HCT116 (cell line): ENCODE results near the gene RAB34. TPM values are rescaled to one million over a fixed set of nuclear protein-coding genes. Genes with fewer than 3 reads are reported as not detected.

ENCODE experiments used
- ATAC-seq: fragments of 200-7000 bp; cut with Tn5 transposase; 2 replicates; pipeline ENCODE4 v1.9.1; 2020; ENCODE audit warnings: mild to moderate bottlenecking, moderate library complexity
- BruUV-seq: library from RNA; stranded (reverse); fragments of 400-500 nt; replicated peaks from 2 replicates; lab custom pipeline; 2021; lab: Mats Ljungman, UMichigan
- CTCF ChIA-PET: fragments of 300-600 bp; sonication (Branson Sonifier 250); formaldehyde crosslinking; loops from one replicate; lab custom pipeline; 2021; ENCODE audit warnings: antibody characterized with exemption; lab: Charles Lee
- POLR2A ChIA-PET: fragments of 300-600, 350-600 bp; sonication (Branson Sonifier 250); formaldehyde crosslinking; loops from one replicate; lab custom pipeline; 2021; ENCODE audit warnings: antibody characterized with exemption; lab: Charles Lee
- RAD21 ChIA-PET, 2 experiments: fragments of 300-600 bp; sonication (Branson Sonifier 250); formaldehyde crosslinking; loops; one replicate each; lab custom pipeline; 2023; ENCODE audit warnings: low total read pairs in 2 of 2; ENCODE audit not compliant: uncharacterized antibody in 2 of 2, unreplicated experiment in 2 of 2, low non-redundant PET in 1 of 2; lab: Charles Lee
- DNase-seq: peaks from one replicate; pipeline ENCODE4 v3.0.0-alpha.2; 2010; ENCODE audit warnings: low read depth, low spot score
- H2AFZ ChIP-seq: fragments of 200-600 bp; shearing (Covaris generic), sonication (generic); 2 replicates; pipeline ENCODE4 v1.6.1; 2017; ENCODE audit warnings: low read depth, mixed run types, mixed read lengths, antibody characterized with exemption, low read length; ENCODE audit not compliant: poor library complexity, severe bottlenecking
- H3K27ac ChIP-seq: 2 replicates; pipeline ENCODE4 v1.5.1; 2012; ENCODE audit warnings: low read depth, low read length
- H3K27me3 ChIP-seq: fragments of 200-600 bp; sonication (generic); 2 replicates; pipeline ENCODE4 v1.6.1; 2016; ENCODE audit warnings: mixed run types, low read length, mixed read lengths; ENCODE audit not compliant: insufficient read depth
- H3K36me3 ChIP-seq, 2 experiments: fragments of 200-500 bp in 1 of 2; fragments of 200-600 bp in 1 of 2; sonication (Bioruptor generic) in 1 of 2; sonication (generic) in 1 of 2; 2 replicates each; pipeline versions ENCODE4 v1.5.1 to v1.6.1; 2014 to 2016; ENCODE audit warnings: low read length in 2 of 2, inconsistent platforms in 1 of 2, mixed read lengths in 1 of 2, mixed run types in 1 of 2; ENCODE audit not compliant: insufficient read depth in 2 of 2, control insufficient read depth in 1 of 2
- H3K4me1 ChIP-seq, 2 experiments: fragments of 200-600 bp in 1 of 2; sonication (generic) in 1 of 2; 2 replicates each; pipeline versions ENCODE4 v1.5.1 to v1.6.1; 2012 to 2017; ENCODE audit warnings: low read length in 2 of 2, inconsistent platforms in 1 of 2, mild to moderate bottlenecking in 1 of 2, mixed read lengths in 1 of 2, mixed run types in 1 of 2, moderate library complexity in 1 of 2; ENCODE audit not compliant: insufficient read depth in 2 of 2, control insufficient read depth in 1 of 2
- H3K4me2 ChIP-seq: fragments of 200-600 bp; sonication (generic); 2 replicates; pipeline ENCODE4 v1.6.1; 2017; ENCODE audit warnings: mixed run types, low read length, mixed read lengths
- H3K4me3 ChIP-seq, 2 experiments: fragments of 200-600 bp in 1 of 2; sonication (generic) in 1 of 2; replicated peaks in 1 of 2; 2 replicates each; pipeline ENCODE4 v1.5.1; 2011 to 2016; ENCODE audit warnings: low read length in 2 of 2, control low read depth in 1 of 2, low read depth in 1 of 2, mild to moderate bottlenecking in 1 of 2, mixed read lengths in 1 of 2, mixed run types in 1 of 2
- H3K79me2 ChIP-seq: fragments of 200-600 bp; sonication (generic); 2 replicates; pipeline ENCODE4 v1.6.1; 2017; ENCODE audit warnings: mild to moderate bottlenecking, mixed run types, low read length, moderate library complexity, mixed read lengths; ENCODE audit not compliant: insufficient read depth
- H3K9ac ChIP-seq: fragments of 200-600 bp; sonication (generic); 2 replicates; pipeline ENCODE4 v1.6.1; 2016; ENCODE audit warnings: low read length, mixed read lengths
- H3K9me2 ChIP-seq: fragments of 200-600 bp; sonication (generic), shearing (Covaris generic); 2 replicates; pipeline ENCODE4 v1.6.1; 2017; ENCODE audit warnings: mixed run types, mild to moderate bottlenecking, moderate library complexity; ENCODE audit not compliant: insufficient read depth
- H3K9me3 ChIP-seq, 2 experiments: fragments of 200-500 bp in 1 of 2; fragments of 200-600 bp in 1 of 2; sonication (Bioruptor generic) in 1 of 2; sonication (generic) in 1 of 2; 2 replicates each; pipeline ENCODE4 v1.6.1; 2014 to 2017; ENCODE audit warnings: low read length in 2 of 2, mixed read lengths in 2 of 2, inconsistent platforms in 1 of 2, low read depth in 1 of 2, mild to moderate bottlenecking in 1 of 2, mixed run types in 1 of 2, moderate library complexity in 1 of 2; ENCODE audit not compliant: control insufficient read depth in 1 of 2, insufficient read depth in 1 of 2
- H4K20me1 ChIP-seq: fragments of 200-600 bp; sonication (generic), shearing (Covaris generic); 2 replicates; pipeline ENCODE4 v1.6.1; 2017; ENCODE audit warnings: mixed run types, mild to moderate bottlenecking, moderate library complexity; ENCODE audit not compliant: insufficient read depth
- ATF3 ChIP-seq: IDR thresholded peaks from 2 replicates; pipeline ENCODE4 v1.6.1; 2012
- CEBPB ChIP-seq: IDR thresholded peaks from 2 replicates; pipeline ENCODE4 v1.6.1; 2012; ENCODE audit warnings: low read depth
- EZH2 ChIP-seq: fragments of 200-600 bp; sonication (generic); IDR thresholded peaks from 2 replicates; pipeline ENCODE4 v1.6.1; 2017; ENCODE audit warnings: antibody characterized with exemption, mixed run types
- FOSL1 ChIP-seq: IDR thresholded peaks from 2 replicates; pipeline ENCODE4 v1.6.1; 2012; ENCODE audit warnings: low read depth
- POLR2AphosphoS5 ChIP-seq: IDR thresholded peaks from 2 replicates; pipeline ENCODE4 v1.6.1; 2011; ENCODE audit warnings: mild to moderate bottlenecking, low read depth, low read length, moderate library complexity
- SP1 ChIP-seq: IDR thresholded peaks from 2 replicates; pipeline ENCODE4 v1.6.1; 2012; ENCODE audit warnings: low read depth
- SRF ChIP-seq: IDR thresholded peaks from 2 replicates; pipeline ENCODE4 v1.6.1; 2012; ENCODE audit warnings: low read depth
- intact Hi-C: fragments of 100-400 bp; cut with micrococcal nuclease; formaldehyde crosslinking; loops from 2 replicates; pipeline ENCODE4 v1.10.0; 2022
- total RNA-seq: library from RNA; stranded (reverse); gene quantifications from one replicate; pipeline ENCODE4 v1.2.1, GENCODE V29; 2021; ENCODE audit not compliant: unreplicated experiment
- TF ChIP-seq, protein P1 (sequence below): IDR thresholded peaks from 2 replicates; pipeline ENCODE4 v1.6.1; 2012; ENCODE audit warnings: low read depth

RAB34 gene
- total RNA-seq, 1 experiment from 2014 or later = 0.59 TPM

- intact Hi-C loops = loop anchor here (1.0 kb wide), 1 partner anchor 22 kb away; no protein-coding TSS in a partner anchor
- POLR2A ChIA-PET = interaction anchor here (0.6 to 11.6 kb wide), 5 partner anchors 14 to 28 kb away, joined by 3 to 149 read pairs (median 4); partner anchors contain the start of genes NEK8 and TLCD1
- no peak for TF ChIP-seq CEBPB
- no peak for TF ChIP-seq FOSL1
- Histone ChIP-seq H2AFZ (no peak overlapping the region), H3K4me3 (no peak overlapping the region), H3K9me2 (no peaks in the 10 kb centered on the region), H3K79me2 (peaks cover 57% of the 10 kb centered on the region), H3K36me3 (peaks cover 32 to 56% of the 10 kb centered on the region in 2 experiments), H3K4me2 (peak overlapping the region; percentile 17; the same call in 1 of the 2 replicates), H4K20me1 (peaks cover 32% of the 10 kb centered on the region; the same call in 1 of the 2 replicates), H3K9me3 (no peaks in the 10 kb centered on the region), H3K27me3 (no peaks in the 10 kb centered on the region), H3K4me1 (peaks cover 22 to 46% of the 10 kb centered on the region in 2 experiments), H3K9ac (0 out of 2 replicates have a peak overlapping the region, but pooled peaks have one; percentile 14), H3K27ac (peak overlapping the region; percentile 98)
- DNase-seq = no peak
- CTCF ChIA-PET = interaction anchor here (0.6 to 13.6 kb wide), 14 partner anchors 12 to 202 kb away, joined by 3 to 207 read pairs (median 5); partner anchors contain the start of genes NEK8, PHF12, RPL23A and TLCD1
- RAD21 ChIA-PET = interaction anchor here (1.4 to 1.9 kb wide), 2 partner anchors 22 to 23 kb away, joined by 13 to 28 read pairs; partner anchors contain the start of genes TLCD1 (in 2 of the 2) and NEK8 (in 1 of the 2)
- BruUV-seq = no TSS peak
- ATAC-seq = peak; percentile 4
Measured at GRCh38 chr17:28749516-28750177, 32.0 kb upstream of the RAB34 start.

DNA sequence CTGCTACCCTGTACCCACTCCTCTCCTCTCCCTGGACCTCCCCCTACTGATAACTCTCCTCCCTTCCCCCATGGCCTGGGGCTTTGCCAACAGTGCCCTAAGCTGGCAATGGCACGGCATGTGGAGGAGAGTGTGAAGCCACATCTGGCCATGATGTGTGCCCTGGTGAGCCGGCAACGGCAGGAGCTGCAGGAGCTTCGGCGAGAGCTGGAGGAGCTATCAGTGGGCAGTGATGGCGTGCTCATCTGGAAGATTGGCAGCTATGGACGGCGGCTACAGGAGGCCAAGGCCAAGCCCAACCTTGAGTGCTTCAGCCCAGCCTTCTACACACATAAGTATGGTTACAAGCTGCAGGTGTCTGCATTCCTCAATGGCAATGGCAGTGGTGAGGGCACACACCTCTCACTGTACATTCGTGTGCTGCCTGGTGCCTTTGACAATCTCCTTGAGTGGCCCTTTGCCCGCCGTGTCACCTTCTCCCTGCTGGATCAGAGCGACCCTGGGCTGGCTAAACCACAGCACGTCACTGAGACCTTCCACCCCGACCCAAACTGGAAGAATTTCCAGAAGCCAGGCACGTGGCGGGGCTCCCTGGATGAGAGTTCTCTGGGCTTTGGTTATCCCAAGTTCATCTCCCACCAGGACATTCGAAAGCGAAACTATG lies 31.3 kb upstream of the RAB34 start:
- ATAC-seq = no peak
- Histone ChIP-seq H3K4me1 (peaks cover 22 to 46% of the 10 kb centered on the region in 2 experiments), H3K27ac (peak overlapping the region; percentile 98), H3K4me3 (no peak overlapping the region), H3K36me3 (peaks cover 32 to 58% of the 10 kb centered on the region in 2 experiments), H3K27me3 (no peaks in the 10 kb centered on the region), H3K9me3 (no peaks in the 10 kb centered on the region), H3K4me2 (no peak overlapping the region), H3K9me2 (no peaks in the 10 kb centered on the region), H3K79me2 (peaks cover 62% of the 10 kb centered on the region), H3K9ac (no peak overlapping the region), H2AFZ (no peak overlapping the region), H4K20me1 (peaks cover 32% of the 10 kb centered on the region; the same call in 1 of the 2 replicates)
- intact Hi-C loops = no loop called here
- ChIA-PET POLR2A (interaction anchor here (1.2 to 11.6 kb wide), 3 partner anchors 20 to 29 kb away, joined by 3 to 149 read pairs (median 5); partner anchors contain the start of genes NEK8, RPL23A and TLCD1), RAD21 (interaction anchor here in 1 of 2 experiments (1.9 kb wide), 1 partner anchor 22 kb away, joined by 28 read pairs; the partner anchor contains the start of genes NEK8 and TLCD1), CTCF (interaction anchor here (3.8 to 13.6 kb wide), 2 partner anchors 13 to 22 kb away, joined by 41 to 207 read pairs; partner anchors contain the start of genes NEK8 and TLCD1)
- TF ChIP-seq, protein P1, sequence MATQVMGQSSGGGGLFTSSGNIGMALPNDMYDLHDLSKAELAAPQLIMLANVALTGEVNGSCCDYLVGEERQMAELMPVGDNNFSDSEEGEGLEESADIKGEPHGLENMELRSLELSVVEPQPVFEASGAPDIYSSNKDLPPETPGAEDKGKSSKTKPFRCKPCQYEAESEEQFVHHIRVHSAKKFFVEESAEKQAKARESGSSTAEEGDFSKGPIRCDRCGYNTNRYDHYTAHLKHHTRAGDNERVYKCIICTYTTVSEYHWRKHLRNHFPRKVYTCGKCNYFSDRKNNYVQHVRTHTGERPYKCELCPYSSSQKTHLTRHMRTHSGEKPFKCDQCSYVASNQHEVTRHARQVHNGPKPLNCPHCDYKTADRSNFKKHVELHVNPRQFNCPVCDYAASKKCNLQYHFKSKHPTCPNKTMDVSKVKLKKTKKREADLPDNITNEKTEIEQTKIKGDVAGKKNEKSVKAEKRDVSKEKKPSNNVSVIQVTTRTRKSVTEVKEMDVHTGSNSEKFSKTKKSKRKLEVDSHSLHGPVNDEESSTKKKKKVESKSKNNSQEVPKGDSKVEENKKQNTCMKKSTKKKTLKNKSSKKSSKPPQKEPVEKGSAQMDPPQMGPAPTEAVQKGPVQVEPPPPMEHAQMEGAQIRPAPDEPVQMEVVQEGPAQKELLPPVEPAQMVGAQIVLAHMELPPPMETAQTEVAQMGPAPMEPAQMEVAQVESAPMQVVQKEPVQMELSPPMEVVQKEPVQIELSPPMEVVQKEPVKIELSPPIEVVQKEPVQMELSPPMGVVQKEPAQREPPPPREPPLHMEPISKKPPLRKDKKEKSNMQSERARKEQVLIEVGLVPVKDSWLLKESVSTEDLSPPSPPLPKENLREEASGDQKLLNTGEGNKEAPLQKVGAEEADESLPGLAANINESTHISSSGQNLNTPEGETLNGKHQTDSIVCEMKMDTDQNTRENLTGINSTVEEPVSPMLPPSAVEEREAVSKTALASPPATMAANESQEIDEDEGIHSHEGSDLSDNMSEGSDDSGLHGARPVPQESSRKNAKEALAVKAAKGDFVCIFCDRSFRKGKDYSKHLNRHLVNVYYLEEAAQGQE = no peak
- no peak for TF ChIP-seq SP1
- TF ChIP-seq EZH2 = no peak
- TF ChIP-seq ATF3 = no peak
- TF ChIP-seq SRF = no peak
- TF ChIP-seq POLR2AphosphoS5 = no peak
- no TSS peak for BruUV-seq
- no peak for DNase-seq
